T47D (cell line): ENCODE data around the gene CCL21.
"Not testable (repeated sequence)": the region's sequence is repeated elsewhere in the genome, so short reads cannot be mapped to it uniquely, and the experiment has no call there.

Source experiments
- DNase-seq, 2 experiments: peaks; one replicate each; pipeline versions ENCODE4 v3.0.0 to v3.0.0-alpha.2; 2011 to 2012; ENCODE audit warnings: low read depth in 1 of 2, low spot score in 1 of 2
- JUND ChIP-seq: IDR thresholded peaks from 2 replicates; pipeline ENCODE4 v1.6.1; 2012; ENCODE audit warnings: low read depth
- in situ Hi-C: cut with HindIII; loops from 2 replicates; pipeline ENCODE4 v1.10.0; 2016; ENCODE audit warnings: low sequenced_read_pairs, low pct_unique_long_range_greater_than_20kb

Gene CCL21, protein sequence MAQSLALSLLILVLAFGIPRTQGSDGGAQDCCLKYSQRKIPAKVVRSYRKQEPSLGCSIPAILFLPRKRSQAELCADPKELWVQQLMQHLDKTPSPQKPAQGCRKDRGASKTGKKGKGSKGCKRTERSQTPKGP

DNA sequence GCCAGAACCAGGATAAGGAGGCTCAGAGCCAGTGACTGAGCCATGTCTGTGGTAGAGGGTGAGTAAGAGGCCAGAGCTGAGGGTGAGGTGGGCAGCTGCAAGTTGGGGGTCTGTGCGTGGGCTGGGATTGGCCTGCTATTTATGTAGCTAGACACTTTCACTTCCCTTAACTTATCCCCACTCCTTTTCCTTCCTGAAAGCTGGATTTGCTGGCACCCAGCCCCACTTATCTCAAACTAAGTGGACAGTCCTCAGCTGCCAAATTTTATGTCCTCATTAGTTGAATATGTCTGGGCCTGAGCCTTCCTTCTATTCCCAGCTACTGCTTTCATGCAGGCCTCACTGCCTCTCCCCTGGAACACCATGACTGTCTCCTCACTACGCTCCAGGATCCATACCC lies at the start of gene CCL21:
TSS of gene CCL21 (minus strand) at position 114 of the 400 bp plus-strand sequence. CDS start at position 44, 70 bp downstream.
- in situ Hi-C loops: no loop called here
- no peak for DNase-seq
- no peak for TF ChIP-seq JUND

DNA sequence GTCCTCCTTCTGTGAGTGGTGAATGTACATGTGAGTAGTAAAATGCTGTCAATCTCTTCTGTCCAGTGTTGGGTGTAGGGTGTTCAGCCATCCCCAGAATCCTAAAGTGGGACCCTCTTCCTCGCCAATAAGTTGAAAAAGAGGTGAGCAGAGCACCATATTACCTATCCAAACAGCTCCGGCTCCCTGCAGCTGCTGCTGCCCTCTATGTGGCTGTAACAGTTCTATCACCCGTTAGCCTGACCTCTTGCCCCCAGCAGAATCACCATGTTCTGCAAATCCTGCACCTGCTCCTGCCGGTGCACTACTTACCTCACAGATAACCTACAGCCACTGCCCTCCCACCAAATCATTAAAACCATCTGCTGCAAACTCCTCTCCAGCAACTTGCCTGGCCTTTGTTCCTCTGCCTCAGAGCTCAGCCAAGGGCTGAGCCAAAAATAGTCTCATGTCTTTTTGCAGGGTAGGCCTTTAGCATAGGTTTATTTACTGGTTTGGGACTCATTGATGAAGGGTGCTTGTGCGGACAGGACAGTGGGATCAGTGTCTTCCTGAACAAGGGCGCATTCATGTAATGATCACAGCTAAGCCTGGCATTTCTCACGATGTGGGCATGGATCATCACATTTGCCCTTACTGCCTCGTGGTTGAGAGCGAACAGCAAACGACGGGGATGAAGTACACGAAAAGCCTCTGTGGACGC lies 49.6 kb upstream of the CCL21 start:
- in situ Hi-C loops: no loop called here
- DNase-seq: no peak
- TF ChIP-seq JUND: no peak

DNA sequence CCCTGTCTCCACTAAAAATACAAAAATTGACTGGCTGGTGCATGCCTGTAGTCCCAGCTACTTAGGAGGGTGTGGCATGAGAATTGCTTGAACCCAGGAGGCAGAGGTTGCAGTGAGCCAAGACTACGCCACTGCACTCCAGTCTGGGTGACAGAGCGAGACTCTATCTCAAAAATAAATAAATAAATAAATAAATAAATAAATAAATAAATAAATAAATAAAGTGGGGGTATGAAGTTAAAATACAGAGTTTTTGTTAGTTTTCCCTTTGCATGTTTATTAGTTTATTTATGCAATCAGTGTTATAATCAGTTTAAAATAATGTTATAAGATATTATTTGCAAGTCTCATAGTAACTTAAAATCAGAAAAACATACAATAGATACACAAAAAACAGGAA lies 40.4 kb upstream of the CCL21 start:
- in situ Hi-C loops, DNase-seq: not testable (repeated sequence)

DNA sequence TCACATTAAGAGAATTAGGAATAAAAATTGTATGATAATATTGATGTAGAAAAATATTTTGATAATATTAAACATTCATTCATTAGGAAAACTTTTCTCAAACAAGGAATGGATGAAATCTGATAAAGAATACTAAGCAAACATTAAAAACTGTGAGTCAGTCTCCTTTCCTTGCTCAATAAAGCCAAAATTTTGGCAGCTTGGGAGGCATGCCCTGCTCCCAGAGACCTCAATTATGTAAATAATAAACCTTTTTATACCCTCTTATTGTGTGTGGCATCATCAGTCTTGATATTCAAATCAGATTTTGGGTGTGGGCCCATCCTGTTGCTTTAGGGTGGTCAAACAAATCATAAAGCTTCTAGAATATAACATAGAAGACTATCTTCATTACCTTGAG lies 36.6 kb upstream of the CCL21 start:
- no peak for TF ChIP-seq JUND
- in situ Hi-C loops: no loop called here
- no peak for DNase-seq

DNA sequence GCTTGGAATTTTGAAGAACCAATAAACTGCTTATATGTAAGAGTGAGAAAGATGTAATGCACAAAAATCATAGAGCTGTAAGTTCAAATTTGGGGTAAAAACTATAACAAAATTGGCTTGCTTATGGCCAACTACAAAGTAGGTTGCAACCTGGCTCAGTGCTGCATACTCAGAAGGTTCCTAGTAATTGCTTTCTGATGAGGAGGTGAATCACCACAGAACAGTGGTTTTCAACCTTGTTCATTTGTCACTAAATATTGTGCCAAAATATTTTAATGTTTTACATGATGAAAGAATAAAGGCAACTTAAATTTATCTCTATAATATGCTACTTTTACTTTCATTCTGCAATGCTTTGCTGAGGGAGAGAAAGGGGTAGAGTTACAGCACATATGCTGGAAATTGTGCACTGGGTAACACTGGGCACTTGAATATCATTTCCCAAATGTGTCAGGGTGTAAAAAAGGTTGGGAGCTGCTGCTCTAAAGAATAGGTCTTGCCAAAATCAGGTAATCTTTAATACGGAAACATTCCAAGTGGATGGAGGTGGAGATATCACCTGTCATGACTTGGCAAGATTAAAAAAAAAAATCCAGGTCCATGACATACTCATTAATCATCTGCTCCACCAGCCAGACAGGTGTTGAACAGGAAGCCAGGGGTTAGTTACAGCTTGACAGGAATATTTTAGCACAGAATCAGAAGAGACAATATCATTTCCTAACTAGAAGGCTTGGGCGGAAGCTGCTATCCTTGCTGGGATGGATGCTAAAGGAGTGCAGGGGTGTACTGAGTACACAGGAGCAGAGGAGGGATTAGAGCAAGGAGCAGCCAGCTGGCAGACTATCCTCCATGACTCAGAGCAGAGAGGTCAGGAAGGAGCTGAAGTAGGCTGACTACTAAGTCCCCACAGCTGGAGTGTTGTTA lies 34.6 kb upstream of the CCL21 start:
- in situ Hi-C loops: no loop called here
- TF ChIP-seq JUND: no peak
- no peak for DNase-seq

DNA sequence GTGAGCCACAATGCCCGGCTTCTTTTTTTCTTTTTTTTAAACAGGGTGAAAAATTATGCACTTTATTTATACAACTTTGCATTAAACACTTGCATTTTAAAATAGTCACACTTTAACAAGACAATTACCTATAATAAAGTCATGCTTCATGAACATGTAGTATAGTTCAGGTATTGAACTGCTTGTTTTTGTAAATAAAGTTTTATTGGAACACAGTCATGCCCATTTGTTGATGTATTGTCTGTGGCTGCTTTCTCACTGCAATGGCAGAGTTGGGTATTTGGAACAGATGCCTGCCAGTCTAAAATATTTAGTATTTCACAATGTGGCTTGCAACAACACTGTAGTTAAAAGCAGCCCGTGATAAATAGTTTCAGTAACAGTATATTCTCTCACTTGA lies 32.8 kb upstream of the CCL21 start:
- in situ Hi-C loops: no loop called here
- TF ChIP-seq JUND: no peak
- no peak for DNase-seq

DNA sequence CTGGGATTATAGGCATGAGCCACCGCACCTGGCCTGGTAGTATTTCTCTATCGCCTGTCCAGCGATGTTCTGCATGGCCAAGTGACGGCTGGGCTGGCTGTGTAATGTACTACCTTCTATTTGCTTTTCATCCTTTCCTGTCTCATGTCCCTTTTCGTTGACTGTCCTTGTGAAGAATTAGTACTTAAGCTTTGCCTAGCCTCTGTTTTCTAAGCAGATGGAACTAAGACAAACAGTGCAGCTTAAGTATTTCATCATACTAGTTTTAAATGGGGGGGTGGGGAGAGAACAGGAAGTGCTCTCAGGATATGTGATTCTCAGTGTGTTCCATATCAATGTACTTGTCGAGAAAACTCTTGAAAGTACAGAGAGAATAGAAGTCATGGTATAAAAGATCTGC lies 31.7 kb upstream of the CCL21 start:
- DNase-seq: no peak
- in situ Hi-C loops: no loop called here
- no peak for TF ChIP-seq JUND

DNA sequence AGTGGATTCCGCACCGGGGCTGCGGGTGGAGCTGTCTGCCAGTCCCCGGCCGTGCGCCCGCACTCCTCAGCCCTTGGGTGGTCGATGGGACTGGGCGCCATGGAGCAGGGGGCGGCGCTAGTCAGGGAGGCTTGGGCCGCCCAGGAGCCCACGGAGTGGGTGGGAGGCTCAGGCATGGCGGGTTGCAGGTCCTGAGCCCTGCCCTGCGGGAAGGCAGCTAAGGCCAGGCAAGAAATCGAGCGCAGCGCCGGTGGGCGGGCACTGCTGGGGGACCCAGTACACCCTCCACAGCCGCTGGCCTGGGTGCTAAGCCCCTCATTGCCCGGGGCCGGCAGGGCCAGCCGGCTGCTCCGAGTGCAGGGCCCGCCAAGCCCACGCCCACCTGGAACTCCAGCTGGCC lies 30.2 kb upstream of the CCL21 start:
- DNase-seq, in situ Hi-C loops: not testable (repeated sequence)

DNA sequence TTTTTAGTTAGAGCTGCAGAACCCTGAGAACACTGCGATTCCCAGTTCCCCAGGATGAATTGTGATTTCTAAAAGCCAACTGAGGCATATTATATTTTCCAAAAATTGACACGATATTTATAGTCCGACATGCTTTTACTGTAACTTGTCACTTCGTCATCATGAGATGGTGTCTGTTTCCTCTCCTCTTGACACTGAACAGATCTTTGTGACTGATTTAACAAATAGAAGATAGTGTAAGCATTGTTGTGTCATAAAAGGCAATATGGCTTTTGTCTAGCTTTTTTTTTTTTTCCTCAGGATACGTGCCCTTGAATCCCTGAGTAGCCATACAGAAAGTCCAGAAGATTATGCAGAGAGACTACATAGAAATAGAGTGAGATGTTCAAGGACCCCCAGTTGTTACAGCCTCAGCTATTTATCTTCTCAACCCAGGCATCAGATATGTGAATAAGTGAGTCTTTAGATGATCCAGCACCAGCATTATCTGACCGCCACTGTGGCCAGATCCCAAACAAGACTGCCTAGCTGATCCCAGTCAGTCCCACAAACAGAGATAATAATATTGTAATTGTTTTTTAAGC lies 27.8 kb upstream of the CCL21 start:
- no peak for DNase-seq
- no peak for TF ChIP-seq JUND
- in situ Hi-C loops: no loop called here

DNA sequence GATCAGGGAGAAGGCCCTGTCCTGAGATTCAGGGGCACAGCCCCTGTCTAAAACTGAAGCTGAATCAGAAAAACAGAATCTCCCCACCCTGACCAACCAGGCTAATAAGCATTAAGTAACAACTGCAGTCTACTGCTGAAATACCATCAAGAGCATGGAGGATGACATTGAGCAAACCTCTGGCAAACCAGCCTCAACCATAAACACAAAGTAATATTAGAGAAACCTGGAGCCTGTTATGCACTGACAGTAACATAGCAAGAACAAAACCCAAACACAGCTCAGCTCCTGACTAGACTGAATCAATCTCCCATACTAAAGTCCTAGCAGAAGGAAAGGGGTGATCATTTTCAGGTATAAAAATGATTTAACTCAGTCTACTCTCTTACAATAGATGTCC lies 24.8 kb upstream of the CCL21 start:
- no peak for TF ChIP-seq JUND
- in situ Hi-C loops: no loop called here
- no peak for DNase-seq

DNA sequence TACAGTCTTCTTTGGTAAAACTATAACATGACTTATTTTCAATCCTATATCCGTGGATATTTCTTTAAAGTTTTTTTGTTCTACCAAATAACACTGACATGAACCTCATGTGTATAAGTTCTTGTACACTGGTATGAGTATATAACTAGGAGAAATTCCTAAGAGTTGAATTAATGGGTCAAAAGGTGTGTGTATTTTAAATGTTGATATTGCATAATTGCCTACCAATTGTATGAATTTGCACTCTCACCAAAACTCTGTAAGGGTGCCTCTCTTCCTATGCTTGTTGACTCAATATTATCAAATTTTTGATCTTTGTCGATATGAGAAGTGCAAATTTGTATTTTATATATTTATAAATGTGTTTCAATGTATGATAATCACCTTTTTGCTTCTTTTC lies 22.9 kb upstream of the CCL21 start:
- in situ Hi-C loops: no loop called here
- DNase-seq: no peak
- TF ChIP-seq JUND: no peak

DNA sequence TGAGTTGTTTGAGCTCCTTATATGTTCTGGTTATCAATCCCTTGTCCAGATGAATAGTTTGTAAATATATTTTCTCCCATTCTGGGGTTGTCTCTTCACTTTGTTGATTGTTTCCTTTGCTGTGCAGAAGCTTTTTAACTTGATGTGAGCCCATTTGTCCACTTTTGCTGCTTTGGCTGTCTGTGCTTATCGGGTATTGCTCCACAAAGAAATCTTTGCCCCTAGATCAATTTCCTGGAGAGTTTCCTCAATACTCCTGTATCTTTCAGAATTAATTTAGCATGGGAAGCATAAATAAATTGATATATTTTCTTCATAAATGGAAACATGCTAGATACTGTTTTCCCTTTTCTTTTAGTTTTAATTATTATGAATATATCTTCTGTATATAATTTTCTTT lies 22.5 kb upstream of the CCL21 start:
- TF ChIP-seq JUND: no peak
- no peak for DNase-seq
- in situ Hi-C loops: no loop called here

DNA sequence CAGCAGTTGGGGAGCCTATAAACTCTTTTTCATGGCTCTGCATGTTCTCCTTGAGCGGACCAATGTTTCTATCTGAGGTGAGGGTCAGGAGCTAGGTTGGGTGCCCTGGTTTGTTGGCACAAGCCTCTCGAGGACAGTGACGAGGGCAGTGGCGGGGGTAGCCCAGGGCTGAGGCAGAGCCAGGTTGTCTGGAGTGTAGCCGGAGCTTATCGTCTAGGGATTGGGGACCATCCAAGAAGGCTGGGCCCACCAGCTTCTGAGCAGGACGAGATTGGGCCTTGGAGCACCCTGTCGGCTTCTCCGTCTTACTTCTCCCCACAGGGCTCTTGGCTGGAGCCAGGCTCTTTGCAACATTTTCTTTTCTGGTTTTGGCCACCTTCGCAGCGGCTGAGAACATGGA lies 13.2 kb upstream of the CCL21 start:
- DNase-seq: no peak
- TF ChIP-seq JUND: no peak
- in situ Hi-C loops: no loop called here

DNA sequence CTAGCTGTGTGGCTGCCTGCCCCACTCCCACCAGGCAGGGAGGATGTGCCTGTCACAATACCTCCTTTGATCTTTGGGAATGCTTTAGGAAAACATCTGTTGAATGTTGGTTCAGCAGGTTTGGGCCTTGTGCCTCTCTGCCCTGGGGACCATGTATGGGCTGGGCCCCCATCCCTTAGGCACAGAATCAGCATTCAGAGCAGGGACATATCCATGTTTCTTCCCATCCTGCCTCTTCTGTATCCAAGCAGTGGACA lies 9.8 kb upstream of the CCL21 start:
- DNase-seq, in situ Hi-C loops: not testable (repeated sequence)
